ENCODE results near the gene THSD4.

Gene THSD4

DNA sequence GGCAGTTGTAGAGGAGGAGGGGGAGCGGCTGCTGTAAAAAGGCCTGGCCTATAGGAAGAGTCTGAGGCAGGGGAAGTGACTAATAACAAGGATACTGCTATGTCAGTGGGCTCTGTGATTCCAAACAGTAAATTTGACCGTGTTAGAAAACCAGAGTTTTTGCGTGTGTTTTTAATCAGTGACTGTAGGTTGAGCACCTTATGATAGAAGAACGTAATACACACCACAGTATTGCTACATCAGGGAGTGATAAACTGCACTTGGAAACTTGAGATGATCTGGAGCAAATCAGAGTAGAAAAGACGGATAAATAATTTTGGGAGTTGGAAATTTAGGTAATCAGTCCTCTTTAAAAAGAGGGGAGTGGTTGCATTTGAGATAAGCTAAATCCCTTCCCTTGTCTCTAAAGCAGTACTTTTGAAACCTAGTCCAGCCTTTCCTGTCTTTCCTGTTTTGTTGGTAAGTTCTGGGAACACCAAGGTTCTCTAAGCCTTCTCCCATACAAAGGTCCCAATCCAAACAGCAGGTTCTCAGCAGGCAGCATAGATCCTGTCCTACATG is 564.6 kb downstream of the THSD4 start:
- DNase-seq (ENCODE audit: low read depth in 1 of 2, low spot score in 1 of 2) = no peak
- TF ChIP-seq, protein P1, sequence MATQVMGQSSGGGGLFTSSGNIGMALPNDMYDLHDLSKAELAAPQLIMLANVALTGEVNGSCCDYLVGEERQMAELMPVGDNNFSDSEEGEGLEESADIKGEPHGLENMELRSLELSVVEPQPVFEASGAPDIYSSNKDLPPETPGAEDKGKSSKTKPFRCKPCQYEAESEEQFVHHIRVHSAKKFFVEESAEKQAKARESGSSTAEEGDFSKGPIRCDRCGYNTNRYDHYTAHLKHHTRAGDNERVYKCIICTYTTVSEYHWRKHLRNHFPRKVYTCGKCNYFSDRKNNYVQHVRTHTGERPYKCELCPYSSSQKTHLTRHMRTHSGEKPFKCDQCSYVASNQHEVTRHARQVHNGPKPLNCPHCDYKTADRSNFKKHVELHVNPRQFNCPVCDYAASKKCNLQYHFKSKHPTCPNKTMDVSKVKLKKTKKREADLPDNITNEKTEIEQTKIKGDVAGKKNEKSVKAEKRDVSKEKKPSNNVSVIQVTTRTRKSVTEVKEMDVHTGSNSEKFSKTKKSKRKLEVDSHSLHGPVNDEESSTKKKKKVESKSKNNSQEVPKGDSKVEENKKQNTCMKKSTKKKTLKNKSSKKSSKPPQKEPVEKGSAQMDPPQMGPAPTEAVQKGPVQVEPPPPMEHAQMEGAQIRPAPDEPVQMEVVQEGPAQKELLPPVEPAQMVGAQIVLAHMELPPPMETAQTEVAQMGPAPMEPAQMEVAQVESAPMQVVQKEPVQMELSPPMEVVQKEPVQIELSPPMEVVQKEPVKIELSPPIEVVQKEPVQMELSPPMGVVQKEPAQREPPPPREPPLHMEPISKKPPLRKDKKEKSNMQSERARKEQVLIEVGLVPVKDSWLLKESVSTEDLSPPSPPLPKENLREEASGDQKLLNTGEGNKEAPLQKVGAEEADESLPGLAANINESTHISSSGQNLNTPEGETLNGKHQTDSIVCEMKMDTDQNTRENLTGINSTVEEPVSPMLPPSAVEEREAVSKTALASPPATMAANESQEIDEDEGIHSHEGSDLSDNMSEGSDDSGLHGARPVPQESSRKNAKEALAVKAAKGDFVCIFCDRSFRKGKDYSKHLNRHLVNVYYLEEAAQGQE (IDR thresholded peaks at IDR 0.05; ENCODE audit: insufficient replicate concordance, low read depth) = no peak
- TF ChIP-seq POLR2AphosphoS5 (IDR thresholded peaks at IDR 0.05; ENCODE audit: low read depth) (no peak), SPI1 (IDR thresholded peaks at IDR 0.05; ENCODE audit: borderline replicate concordance, low read depth) (no peak)
- no peak overlapping the region for H3K4me3 ChIP-seq (replicated peaks; ENCODE audit: insufficient read depth, low read length)
- no peak overlapping the region for H3K27ac ChIP-seq (replicated peaks)
- H3K27me3 ChIP-seq (ENCODE audit: insufficient read depth, poor library complexity, severe bottlenecking) = peaks cover 3% of the 10 kb centered on the region

DNA sequence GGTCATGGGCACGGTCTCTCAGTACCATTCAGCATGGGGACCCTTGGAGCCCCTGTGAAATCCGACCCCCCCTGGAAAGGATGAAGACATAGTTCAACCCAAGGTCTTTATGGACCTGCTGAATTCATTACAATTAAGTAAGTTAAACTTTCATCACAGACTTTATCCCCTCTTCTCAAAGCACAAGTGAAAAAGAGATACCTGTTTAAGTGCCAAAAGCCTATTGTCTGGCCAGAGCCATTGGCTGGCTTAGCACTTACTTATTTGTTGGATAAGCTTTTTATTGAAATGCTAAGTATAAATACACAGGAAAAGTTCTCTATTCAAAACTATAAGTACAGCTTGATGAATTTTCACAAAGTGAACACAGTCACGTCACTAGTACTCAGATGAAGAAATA is 566.7 kb downstream of the THSD4 start:
- no peak for DNase-seq (ENCODE audit: low read depth in 1 of 2, low spot score in 1 of 2)
- Histone ChIP-seq H3K27ac (replicated peaks) (no peak overlapping the region), H3K27me3 (ENCODE audit: insufficient read depth, poor library complexity, severe bottlenecking) (peaks cover 5% of the 10 kb centered on the region), H3K4me3 (replicated peaks; ENCODE audit: insufficient read depth, low read length) (no peak overlapping the region)
- TF ChIP-seq, protein P1 (IDR thresholded peaks at IDR 0.05; ENCODE audit: insufficient replicate concordance, low read depth) = no peak
- TF ChIP-seq, protein P2, sequence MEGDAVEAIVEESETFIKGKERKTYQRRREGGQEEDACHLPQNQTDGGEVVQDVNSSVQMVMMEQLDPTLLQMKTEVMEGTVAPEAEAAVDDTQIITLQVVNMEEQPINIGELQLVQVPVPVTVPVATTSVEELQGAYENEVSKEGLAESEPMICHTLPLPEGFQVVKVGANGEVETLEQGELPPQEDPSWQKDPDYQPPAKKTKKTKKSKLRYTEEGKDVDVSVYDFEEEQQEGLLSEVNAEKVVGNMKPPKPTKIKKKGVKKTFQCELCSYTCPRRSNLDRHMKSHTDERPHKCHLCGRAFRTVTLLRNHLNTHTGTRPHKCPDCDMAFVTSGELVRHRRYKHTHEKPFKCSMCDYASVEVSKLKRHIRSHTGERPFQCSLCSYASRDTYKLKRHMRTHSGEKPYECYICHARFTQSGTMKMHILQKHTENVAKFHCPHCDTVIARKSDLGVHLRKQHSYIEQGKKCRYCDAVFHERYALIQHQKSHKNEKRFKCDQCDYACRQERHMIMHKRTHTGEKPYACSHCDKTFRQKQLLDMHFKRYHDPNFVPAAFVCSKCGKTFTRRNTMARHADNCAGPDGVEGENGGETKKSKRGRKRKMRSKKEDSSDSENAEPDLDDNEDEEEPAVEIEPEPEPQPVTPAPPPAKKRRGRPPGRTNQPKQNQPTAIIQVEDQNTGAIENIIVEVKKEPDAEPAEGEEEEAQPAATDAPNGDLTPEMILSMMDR (IDR thresholded peaks at IDR 0.05; ENCODE audit: insufficient read depth, low read length) = no peak
- no peak for TF ChIP-seq POLR2AphosphoS5 (IDR thresholded peaks at IDR 0.05; ENCODE audit: low read depth)
- no peak for TF ChIP-seq GABPA (IDR thresholded peaks at IDR 0.05; ENCODE audit: low read depth)
- TF ChIP-seq SPI1 (IDR thresholded peaks at IDR 0.05; ENCODE audit: borderline replicate concordance, low read depth) = no peak

DNA sequence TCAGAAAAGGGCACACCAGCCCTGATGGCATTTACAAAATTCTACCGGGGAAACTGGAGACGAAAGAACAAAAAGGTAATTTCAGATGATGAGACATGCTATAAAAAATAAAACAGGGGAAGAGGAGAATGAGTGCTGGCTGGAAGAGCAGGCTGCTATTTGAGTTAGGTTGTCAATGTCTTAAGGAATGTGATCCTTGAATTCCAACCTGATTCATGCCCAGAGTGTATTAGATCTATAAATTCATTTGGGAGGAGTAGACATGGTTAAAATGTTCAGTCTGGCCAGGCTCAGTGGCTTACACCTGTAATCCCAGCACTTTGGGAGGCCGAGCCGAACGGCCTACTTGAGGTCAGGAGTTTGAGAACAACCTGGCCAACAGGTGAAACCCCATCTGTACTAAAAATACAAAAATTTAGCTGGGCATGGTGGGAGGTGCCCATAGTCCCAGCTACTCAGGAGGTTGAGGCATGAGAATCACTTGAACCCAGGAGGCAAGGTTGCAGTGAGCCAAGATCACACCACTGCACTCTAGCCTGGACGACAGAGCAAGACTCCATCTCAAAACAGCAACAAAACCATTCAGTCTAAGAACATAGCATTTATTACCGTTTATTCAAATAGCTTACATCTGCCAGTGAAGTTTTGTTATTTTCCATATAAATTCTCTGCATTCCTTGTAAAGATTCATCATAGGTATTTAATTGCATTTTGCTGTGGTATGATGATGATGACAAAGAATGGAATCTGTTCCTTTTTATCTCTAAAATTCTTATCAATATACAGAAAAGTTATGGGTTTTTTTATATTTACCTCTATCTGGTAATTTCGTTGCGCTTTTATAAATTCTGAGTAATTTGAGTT is 568.4 kb downstream of the THSD4 start:
- TF ChIP-seq, protein P2 (IDR thresholded peaks at IDR 0.05; ENCODE audit: insufficient read depth, low read length) = no peak
- TF ChIP-seq POLR2AphosphoS5 (IDR thresholded peaks at IDR 0.05; ENCODE audit: low read depth) = no peak
- TF ChIP-seq, protein P1 (IDR thresholded peaks at IDR 0.05; ENCODE audit: insufficient replicate concordance, low read depth) = no peak
- no peak for TF ChIP-seq SPI1 (IDR thresholded peaks at IDR 0.05; ENCODE audit: borderline replicate concordance, low read depth)
- H3K27me3 ChIP-seq (ENCODE audit: insufficient read depth, poor library complexity, severe bottlenecking) = peaks cover 5% of the 10 kb centered on the region
- no peak overlapping the region for H3K27ac ChIP-seq (replicated peaks)
- H3K4me3 ChIP-seq (replicated peaks; ENCODE audit: insufficient read depth, low read length) = no peak overlapping the region
- no peak for DNase-seq (ENCODE audit: low read depth in 1 of 2, low spot score in 1 of 2)

Measured in HL-60 (cell line).